ENCODE measurements around the gene INTS3. TPM values are rescaled to one million over a fixed set of nuclear protein-coding genes. Genes with fewer than 3 reads are reported as not detected.

Gene INTS3
- polyA plus RNA-seq, 12 donors = 34.5 to 239 (median 37.6) TPM

Other genes starting within 250 kb of the INTS3 start
- 100 to 1,000 TPM in 11 of 12 donors, not detected in 1; 152 to 697 (median 212) TPM for gene S100A6, start 192.1 kb upstream of the INTS3 start, polyA plus RNA-seq (ENCODE audit: insufficient read length in 12 of 12)
- under 1 TPM in 4 of 12 donors, not detected in 8; 0.22 to 0.45 (median 0.37) TPM for gene S100A5, start 187.1 kb upstream of the INTS3 start, polyA plus RNA-seq (ENCODE audit: insufficient read length in 12 of 12)
- 100 to 1,000 TPM in 11 of 12 donors, not detected in 1; 113 to 274 (median 192) TPM for gene S100A4, start 182.2 kb upstream of the INTS3 start, polyA plus RNA-seq (ENCODE audit: insufficient read length in 12 of 12)
- gene S100A3, start 178.8 kb upstream of the INTS3 start, polyA plus RNA-seq (ENCODE audit: insufficient read length in 12 of 12) = 1 to 10 TPM in 5 of 12 donors, under 1 TPM in 5, not detected in 2; 0.35 to 3.5 (median 1.00) TPM
- gene S100A2, start 162.2 kb upstream of the INTS3 start, polyA plus RNA-seq (ENCODE audit: insufficient read length in 12 of 12) = 10 to 100 TPM in 2 of 12 donors, 1 to 10 TPM in 7, under 1 TPM in 1, not detected in 2; 0.89 to 14.0 (median 1.8) TPM
- gene S100A16, start 114.9 kb upstream of the INTS3 start, polyA plus RNA-seq (ENCODE audit: insufficient read length in 12 of 12) = 100 to 1,000 TPM in 1 of 12 donors, 10 to 100 TPM in 10, not detected in 1; 44.8 to 115 (median 49.2) TPM
- gene S100A14, start 111.7 kb upstream of the INTS3 start, polyA plus RNA-seq (ENCODE audit: insufficient read length in 12 of 12) = 100 to 1,000 TPM in 1 of 12 donors, 10 to 100 TPM in 3, 1 to 10 TPM in 1, under 1 TPM in 5, not detected in 2; 0.29 to 118 (median 0.99) TPM
- gene S100A13, start 100.5 kb upstream of the INTS3 start, polyA plus RNA-seq (ENCODE audit: insufficient read length in 12 of 12) = 100 to 1,000 TPM in 1 of 12 donors, 10 to 100 TPM in 10, not detected in 1; 50.0 to 138 (median 67.6) TPM
- 10 to 100 TPM in 4 of 12 donors, 1 to 10 TPM in 6, not detected in 2; 2.9 to 20.1 (median 7.0) TPM for gene S100A1, start 99.6 kb upstream of the INTS3 start, polyA plus RNA-seq (ENCODE audit: insufficient read length in 12 of 12)
- 100 to 1,000 TPM in 3 of 12 donors, 10 to 100 TPM in 8, not detected in 1; 80.0 to 120 (median 87.3) TPM for gene CHTOP, start 94.0 kb upstream of the INTS3 start, polyA plus RNA-seq (ENCODE audit: insufficient read length in 12 of 12)
- gene SNAPIN, start 69.3 kb upstream of the INTS3 start, polyA plus RNA-seq (ENCODE audit: insufficient read length in 12 of 12) = 10 to 100 TPM in 11 of 12 donors, not detected in 1; 31.5 to 54.8 (median 50.2) TPM
- gene ILF2, start 57.1 kb upstream of the INTS3 start, polyA plus RNA-seq (ENCODE audit: insufficient read length in 12 of 12) = 100 to 1,000 TPM in 11 of 12 donors, not detected in 1; 131 to 211 (median 169) TPM
- 10 to 100 TPM in 11 of 12 donors, not detected in 1; 12.0 to 16.5 (median 13.0) TPM for gene NPR1, start 49.4 kb upstream of the INTS3 start, polyA plus RNA-seq (ENCODE audit: insufficient read length in 12 of 12)
- gene SLC27A3, start 47.4 kb downstream of the INTS3 start, polyA plus RNA-seq (ENCODE audit: insufficient read length in 12 of 12) = 10 to 100 TPM in 11 of 12 donors, not detected in 1; 17.8 to 56.9 (median 19.3) TPM
- 10 to 100 TPM in 11 of 12 donors, not detected in 1; 14.4 to 39.5 (median 18.5) TPM for gene GATAD2B, start 194.9 kb downstream of the INTS3 start, polyA plus RNA-seq (ENCODE audit: insufficient read length in 12 of 12)
- gene DENND4B, start 218.7 kb downstream of the INTS3 start, polyA plus RNA-seq (ENCODE audit: insufficient read length in 12 of 12) = 10 to 100 TPM in 11 of 12 donors, not detected in 1; 20.5 to 39.0 (median 28.3) TPM
- gene CRTC2, start 230.6 kb downstream of the INTS3 start, polyA plus RNA-seq (ENCODE audit: insufficient read length in 12 of 12) = 10 to 100 TPM in 11 of 12 donors, not detected in 1; 18.3 to 48.2 (median 24.3) TPM
- gene SLC39A1, start 235.5 kb downstream of the INTS3 start, polyA plus RNA-seq (ENCODE audit: insufficient read length in 12 of 12) = 10 to 100 TPM in 11 of 12 donors, not detected in 1; 33.5 to 57.6 (median 41.6) TPM
- gene CREB3L4, start 239.9 kb downstream of the INTS3 start, polyA plus RNA-seq (ENCODE audit: insufficient read length in 12 of 12) = 10 to 100 TPM in 9 of 12 donors, 1 to 10 TPM in 1, not detected in 2; 9.7 to 17.4 (median 12.0) TPM
- 10 to 100 TPM in 11 of 12 donors, not detected in 1; 58.3 to 90.5 (median 74.0) TPM for gene JTB, start 249.6 kb downstream of the INTS3 start, polyA plus RNA-seq (ENCODE audit: insufficient read length in 12 of 12)

Data from muscle of arm (tissue), 12 donors.